Activated naive CD8-positive, alpha-beta T cell treated with anti-CD3 and anti-CD28 coated beads, Interleukin-2, amount 50 U/mL, for 16 hours (primary cell): Measurements from ENCODE around the gene QRICH1.

Source experiments
- DNase-seq: peaks from one replicate; pipeline ENCODE4 v3.0.0-alpha.2; 2020; ENCODE audit warnings: low read depth, low spot score

The QRICH1 gene

DNA sequence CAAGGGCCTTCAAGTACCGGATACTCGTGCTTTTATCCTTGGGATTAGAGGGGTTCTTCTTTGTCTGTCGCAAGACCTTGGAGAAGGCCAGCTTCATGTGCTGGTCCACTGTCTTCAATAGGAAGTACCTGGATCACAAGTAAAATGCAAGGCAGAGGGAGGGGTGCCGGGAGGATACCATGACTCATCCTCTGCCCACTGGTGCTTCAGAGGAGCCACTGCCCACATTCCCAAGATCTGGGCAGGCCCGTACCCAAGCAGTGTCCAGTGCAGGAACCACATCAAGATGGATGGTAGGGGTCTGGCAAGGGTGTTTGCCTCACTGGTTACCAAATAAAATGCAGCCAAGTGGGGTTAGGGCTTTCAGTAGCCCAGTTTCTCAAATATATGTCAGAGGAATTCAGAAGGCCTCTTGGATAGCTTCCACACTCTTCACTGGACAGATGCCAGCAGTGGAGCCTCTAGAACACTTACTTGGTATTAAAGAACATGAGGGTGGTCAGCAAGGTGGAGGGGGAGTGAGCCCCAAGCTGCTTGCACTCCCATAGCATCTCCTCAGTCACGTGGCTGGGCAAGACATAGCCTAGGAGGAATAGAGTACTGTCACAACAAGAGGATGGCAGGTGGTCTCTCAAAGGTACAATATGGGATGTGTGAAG is 61.1 kb downstream of the QRICH1 start:
- DNase-seq: no peak

DNA sequence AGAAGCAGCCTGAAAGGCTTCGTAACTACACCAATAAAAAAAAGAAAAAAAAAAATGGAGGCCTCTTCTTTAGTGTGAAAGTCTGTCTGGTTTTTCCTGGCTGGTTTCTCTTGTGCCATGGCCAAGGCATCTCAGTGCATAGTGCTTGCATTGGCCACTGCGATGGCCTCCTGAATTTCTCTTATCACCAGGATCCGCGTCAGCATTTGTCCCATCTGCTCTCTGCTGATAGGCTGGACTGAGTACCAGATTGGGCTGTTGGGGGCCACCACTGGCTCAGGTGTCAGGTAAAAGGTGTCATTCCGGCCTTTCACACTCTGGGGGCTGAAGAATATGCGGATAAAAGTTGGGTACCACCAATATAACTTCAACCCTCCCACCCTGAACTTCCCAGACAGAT is 63.5 kb downstream of the QRICH1 start:
- no peak for DNase-seq

GRCh38 chr3:49029563-49029884 is 64.3 kb downstream of the QRICH1 start:
- DNase-seq: no peak

- DNase-seq: peak; percentile 84
These were observed 65.0 kb downstream of the QRICH1 start, which contains the start of gene IMPDH2 for GRCh38 chr3:49028673-49029562. TSS of gene IMPDH2 (minus strand) at chr3:49029398. CDS start at chr3:49029350, 48 bp downstream.

- no peak for DNase-seq
These were observed 65.6 kb downstream of the QRICH1 start for GRCh38 chr3:49028298-49028672.

DNA sequence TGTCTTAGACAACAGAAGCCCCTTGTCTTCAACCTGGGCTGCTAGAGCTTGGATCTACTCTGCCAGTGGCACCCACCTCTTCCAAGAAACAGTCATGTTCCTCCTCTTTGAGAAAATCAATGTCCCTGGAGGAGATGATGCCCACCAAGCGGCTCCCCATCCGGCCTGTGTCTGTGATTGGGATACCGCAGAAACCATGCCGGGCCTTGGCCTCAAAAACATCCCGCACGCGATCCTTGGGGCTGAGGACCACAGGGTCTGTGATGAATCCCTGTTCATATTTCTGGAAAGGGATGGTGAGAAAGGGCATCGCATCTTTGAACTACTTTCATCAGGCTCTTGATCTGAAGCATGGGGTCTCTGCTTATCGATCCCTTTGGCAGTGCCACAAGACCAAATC is 66.2 kb downstream of the QRICH1 start:
- DNase-seq: no peak

- DNase-seq: no peak
These were observed 67.3 kb downstream of the QRICH1 start for GRCh38 chr3:49026536-49026935.

- DNase-seq: no peak
These were observed 67.9 kb downstream of the QRICH1 start for GRCh38 chr3:49025793-49026520.

GRCh38 chr3:49025005-49025792 is 68.7 kb downstream of the QRICH1 start:
- DNase-seq: no peak

GRCh38 chr3:49024449-49024848 is 69.4 kb downstream of the QRICH1 start:
- DNase-seq: no peak

- no peak for DNase-seq
These were observed 70.1 kb downstream of the QRICH1 start for GRCh38 chr3:49023775-49024174.

GRCh38 chr3:49022688-49023171 is 71.1 kb downstream of the QRICH1 start:
- DNase-seq: no peak

- DNase-seq: peak; percentile 85
These were observed 71.8 kb downstream of the QRICH1 start, which contains the start of gene NDUFAF3 for GRCh38 chr3:49021813-49022687. TSS of gene NDUFAF3 (plus strand) at chr3:49022121. CDS start at chr3:49022145, 24 bp downstream.

DNA sequence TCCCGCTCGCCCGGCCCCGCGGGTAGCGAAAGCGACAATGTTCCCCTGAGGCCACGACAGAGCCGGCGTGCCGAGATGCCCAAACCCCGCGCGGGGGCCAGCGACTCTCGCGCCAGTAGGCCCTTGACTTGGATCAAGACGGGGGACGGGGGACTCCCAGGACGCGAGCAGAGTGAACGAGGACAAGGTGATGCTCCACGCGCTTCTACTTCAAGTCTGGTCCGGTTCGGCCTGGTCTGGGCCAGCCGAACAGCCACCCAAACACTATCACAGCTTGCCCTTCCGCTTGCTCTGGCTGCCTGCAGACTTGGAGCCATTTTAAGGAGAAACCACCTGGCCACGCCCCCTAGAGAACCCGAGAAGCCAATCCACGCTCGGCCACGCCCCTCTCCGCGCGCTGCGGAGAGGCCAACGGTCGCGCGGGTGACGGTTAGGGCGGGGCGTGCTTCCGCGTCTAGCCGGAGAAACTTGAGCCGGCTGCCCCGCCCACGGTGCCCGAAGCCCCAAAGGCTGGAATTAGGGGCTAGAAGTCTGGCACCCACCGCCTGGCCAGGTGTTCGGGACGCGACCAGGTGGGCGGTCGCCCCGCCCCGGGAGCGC is 72.6 kb downstream of the QRICH1 start:
- peak; percentile 98 for DNase-seq

DNA sequence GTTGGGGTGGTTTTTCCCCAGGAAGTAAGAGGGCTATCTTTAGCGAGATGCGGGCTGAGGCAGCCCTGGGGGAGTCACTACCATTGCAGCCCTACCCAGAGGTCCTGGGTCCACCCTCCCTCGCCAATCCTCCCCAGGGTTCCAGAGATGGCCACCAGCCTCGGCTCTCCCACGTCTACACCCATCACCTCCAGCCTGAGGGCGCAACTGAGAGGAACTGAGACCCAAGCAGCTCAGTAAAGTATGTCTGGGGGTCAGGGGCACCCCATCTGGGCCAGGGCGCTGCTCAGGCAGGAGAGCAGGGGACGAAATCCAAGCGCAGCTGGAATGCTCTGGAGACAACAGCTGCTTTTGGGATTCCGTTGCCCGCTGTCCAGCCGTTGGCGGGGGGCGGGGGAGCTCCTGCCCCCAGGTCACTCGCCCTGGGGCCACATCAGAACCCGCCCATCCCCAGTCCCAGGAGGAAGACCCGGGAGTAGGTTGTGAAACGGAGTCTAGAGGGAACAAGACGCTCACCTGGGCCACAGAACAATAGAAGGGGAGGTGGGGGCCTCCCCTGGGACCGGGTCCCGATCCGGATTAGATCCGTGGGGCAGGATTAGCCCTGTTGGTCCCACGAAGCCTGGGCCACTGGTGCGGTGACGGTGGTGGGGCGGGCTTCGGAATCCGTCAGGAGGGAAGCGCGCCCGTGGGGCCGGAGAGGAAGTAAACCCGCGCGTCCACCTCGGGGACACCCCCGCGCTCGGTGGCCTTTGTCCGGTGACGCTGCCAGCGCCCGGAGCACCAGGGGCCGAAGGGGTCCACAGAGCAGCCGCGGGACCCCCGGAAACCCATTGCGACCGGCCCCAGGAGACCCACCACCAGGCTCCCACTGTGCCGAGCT is 73.3 kb downstream of the QRICH1 start:
- DNase-seq: no peak

GRCh38 chr3:49019941-49020329 is 73.9 kb downstream of the QRICH1 start:
- no peak for DNase-seq

GRCh38 chr3:49018707-49019006 is 75.2 kb downstream of the QRICH1 start:
- DNase-seq: no peak

DNA sequence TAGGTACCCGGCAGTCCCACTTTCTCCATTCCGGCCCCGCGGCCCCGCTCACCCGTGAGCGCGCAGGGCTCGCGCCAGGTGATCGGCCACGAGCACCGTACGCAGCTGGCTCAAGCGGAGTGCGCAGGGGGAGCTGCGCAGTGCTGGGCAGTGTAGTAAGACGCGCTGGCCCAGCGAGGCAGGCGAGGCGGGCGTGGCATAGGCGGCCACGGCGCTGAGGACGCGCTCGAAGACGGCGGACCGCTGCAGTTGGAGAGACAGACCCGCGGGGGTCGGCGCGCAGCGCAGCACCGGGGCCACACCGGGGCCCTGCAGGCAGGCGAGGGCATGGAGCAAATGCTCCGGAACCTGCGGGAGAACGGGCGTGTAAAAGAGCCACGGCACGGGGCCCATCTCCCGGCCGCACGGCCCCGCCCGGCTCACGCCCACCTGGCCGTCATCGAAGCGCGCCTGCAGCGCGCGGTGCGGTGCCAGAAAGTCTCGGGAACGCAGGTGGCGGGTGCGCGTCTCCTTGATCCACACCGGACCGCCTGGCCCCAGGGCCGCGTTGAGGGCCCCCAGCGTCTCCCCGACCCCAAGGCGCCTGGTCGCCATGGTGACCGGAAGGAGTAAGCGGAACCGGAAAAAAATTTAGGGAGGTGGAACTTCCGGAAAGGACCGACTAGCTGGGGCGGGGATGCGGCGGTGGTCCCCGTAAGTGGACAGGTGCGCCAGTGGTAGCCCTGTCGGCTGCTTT is 75.7 kb downstream of the QRICH1 start, which contains the start of gene DALRD3:
DALRD3 (minus strand) TSS at position 610 of the 736 bp plus-strand sequence; CDS start at position 594, 16 bp downstream.
- DNase-seq: no peak
